GM18502 (cell line): Measurements from ENCODE around the gene LPIN1.
"Not testable (repeated sequence)": the region's sequence is repeated elsewhere in the genome, so short reads cannot be mapped to it uniquely, and the experiment has no call there.

ENCODE experiments used
- ATAC-seq: cut with Tn5 transposase; IDR thresholded peaks from one replicate; pipeline ENCODE4 v1.9.1; 2021; ENCODE audit warnings: mild to moderate bottlenecking; ENCODE audit not compliant: unreplicated experiment, poor library complexity

The LPIN1 gene

DNA sequence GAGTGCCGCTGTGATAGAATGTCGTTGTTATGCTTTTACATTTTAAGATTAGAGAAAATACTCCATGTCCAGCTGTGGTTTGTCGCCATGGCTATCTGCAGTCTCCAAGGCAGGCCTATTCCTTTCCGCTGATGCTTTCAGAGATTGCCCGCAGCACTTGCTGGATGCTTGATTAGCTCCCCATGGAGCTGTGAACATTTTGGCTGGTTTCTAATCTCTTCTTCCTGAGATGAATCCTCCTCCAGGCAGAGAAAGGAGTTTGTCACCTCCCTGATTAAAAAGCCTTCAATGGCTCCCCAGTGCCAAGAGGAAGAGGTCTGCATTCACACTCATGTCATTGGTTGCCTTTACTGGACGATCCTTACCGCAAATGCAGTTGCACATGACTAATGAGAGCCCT lies 32.6 kb upstream of the LPIN1 start:
- ATAC-seq = no peak

DNA sequence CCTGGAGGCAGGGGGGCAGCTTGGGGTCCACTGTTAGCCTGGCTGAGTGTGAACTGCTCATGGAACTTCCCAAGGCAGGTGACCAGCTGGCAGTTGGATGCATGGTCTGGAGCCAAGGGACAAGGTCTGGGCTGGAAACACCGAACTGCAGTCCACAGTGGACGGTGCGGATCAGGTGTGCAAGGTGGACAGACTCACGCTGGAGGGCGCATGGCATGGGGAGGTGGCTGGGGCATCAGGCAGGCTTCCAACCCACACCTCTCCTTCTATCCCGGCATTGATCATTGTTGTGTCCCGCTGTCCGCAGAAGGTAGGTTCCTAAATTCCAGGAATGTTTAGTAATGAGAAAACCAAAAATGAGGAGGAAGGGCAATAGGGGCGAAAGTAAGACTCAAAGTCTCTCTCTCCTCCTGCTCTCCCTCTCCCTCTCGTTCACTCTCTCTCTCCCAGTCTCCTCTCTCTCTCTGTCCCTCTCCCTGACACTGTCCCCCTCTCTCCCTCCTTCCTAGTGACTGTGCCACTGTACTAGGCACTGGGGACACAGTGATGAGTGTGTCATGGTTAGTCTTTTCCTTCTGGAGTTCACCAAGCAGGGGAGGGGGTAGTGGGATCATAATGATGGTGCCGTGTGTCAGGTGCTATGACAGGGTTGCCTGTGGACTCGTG lies 30.3 kb upstream of the LPIN1 start:
- no peak for ATAC-seq

DNA sequence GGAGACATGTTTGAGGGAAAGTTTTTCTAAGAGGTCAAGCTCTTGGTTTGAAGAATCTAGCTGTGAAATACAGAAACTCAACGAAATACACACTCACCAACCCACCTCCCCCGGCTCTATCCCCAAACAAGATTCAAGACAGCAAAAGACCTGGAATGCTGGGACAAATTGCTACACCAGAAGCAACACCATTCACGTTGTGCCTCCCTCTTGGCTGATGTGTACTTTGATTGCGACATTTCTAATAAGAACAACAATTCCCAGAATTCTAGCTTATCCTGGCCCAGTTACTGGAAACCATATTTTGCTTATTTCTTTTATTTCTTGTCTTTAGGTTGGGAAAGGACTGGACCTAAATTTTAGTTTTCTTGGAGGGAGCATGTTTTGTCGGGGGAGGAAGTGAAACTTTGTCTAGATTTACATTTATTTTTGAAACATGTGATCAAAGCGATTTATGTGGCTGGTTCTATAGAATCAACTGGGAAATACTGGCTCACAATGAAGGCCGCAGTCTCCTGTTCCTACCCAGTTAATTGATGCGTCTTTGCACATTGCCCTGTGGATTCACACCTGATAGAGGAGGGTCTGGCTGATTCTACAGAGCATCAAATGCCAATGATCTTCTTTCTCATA lies 29.6 kb upstream of the LPIN1 start:
- no peak for ATAC-seq

DNA sequence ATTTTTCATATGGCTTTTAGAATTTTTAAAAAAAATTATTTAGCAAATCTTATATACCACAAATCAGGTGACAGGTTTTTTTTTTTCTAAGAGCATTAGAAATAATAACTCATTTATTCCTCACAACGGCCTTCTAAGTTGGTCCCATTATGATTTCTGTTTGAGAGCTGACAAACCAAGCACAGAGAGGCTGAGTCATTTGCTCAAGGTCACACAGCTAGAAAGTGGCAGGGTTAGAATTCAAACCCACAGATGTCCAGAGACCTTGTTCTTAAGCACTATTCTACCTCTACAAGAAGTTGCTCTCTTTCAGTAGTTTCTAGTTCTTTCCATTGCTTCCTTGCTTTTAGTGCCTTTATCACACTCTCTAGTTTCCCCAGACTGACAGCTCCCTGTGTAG lies 28.8 kb upstream of the LPIN1 start:
- no peak for ATAC-seq

DNA sequence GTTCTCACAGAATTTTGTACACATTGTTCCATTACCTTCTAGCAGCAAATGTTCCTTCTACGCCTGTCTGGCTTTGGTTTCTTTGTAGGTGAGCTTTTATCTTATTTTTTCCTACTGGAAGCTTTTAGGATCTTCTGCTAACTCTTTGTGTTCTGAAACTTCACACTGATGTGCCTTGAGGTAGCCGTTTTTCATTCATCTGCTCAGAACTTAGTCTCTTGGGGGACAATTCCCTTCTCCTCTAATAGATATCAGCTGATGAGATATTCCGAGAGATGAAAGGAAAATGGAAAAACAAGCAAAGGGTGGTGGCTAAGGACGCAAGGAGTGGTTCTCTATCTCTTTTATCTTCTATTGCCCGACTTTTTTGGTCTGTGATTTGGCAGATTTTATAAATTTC lies 27.8 kb upstream of the LPIN1 start:
- ATAC-seq = no peak

DNA sequence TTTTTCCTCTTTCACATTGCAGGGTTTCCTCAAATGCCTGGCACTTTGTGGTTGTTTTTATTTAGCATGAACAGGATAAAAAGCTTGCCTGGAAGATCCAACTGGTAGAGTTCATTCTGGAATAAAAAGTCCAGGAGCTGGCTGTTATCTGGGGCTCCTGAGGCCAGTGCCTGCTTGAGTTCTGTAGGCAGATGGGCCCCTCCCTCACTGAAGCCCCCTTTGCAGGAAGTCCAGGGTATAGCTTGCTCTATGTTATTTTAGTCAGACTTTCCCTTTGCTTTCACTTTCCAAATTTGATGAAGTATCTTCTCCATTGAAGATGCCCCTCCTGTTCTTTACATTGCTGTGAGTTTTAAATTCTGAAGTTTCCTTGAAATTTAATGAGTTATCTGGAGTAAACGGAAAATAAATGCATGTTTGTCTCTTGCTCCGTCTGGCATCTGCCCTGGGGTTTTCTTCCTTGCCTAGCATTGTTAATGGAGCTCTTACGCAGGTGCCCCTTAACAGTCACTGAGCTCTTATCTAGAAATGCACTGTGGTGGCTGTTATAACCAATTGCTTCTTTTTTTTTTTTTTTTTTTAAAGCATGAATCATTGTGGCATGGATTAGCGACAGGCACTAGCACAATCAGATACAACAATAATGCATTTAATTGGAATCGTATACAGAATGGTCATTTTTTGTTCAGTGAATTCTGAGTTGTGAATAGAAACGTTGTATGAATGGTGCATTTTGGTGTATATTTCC lies 27.0 kb upstream of the LPIN1 start:
- no peak for ATAC-seq

DNA sequence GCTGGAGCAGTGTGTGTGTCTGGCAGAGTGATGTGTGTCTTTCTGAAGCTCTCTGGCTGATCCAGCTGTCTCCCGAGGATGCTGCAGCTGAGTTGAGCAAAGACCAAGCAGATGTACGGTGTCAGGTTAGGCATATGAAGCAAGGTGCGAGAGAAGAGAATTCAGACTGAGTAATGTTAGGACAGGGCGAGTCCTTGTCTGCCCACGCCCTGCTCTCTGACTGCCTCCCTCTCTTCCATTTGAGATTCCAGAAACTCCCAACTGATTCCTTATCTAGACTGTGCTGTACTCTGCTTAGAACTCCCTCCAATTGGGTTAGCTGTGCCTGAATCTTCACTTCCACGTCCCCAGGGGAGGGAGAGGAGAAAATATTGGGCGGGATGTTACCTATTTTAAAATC lies 25.7 kb upstream of the LPIN1 start:
- no peak for ATAC-seq

DNA sequence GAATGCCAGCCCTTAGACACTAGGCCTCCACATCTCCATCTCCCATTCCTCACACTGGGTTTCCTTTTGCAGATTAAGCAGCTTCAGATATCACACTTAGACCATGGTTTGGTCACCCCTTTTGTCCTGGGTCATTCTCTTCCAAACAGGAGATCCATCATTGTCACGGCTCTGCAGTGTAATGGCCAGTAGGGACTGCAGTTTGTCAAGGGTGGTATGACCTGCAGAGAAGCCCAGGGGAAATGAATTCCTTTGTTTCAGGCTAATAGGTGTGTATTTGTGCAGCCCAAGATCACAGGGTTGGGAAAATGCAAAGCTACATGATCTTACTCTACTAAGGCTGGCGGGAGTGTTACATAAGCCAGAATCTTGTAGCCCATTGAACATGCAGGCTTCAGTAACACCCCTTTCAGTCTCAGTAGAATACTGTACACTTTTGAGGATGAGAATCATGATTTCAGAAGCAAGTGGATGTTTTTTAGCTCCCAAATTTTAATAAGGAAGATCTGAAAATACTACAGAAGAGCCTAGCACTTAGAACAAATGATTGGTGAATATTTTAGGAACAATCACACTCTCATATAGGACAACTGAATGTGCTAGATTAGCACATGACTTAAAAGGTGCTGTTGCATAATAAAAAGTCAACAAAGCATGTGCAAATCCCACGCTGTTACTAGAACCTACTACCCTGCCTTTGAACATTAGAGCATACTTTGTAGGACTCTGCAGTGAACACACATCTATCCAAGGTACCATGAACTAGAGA lies 24.0 kb upstream of the LPIN1 start:
- ATAC-seq = no peak

DNA sequence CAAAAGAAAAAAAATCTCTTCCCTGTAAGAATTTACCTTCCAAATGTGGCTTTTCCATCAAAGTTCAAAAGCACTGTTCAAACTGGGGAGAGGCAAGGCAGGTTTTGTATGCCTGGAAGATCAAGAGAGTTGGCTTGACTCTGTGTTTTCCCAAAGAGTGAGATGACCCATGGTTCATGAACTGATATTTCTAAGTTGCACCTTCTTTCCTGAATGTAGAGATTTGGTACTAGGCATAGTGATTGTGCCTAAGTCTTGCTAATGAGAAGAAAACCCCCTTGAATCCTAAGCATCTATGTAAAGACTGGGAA lies 23.4 kb upstream of the LPIN1 start:
- no peak for ATAC-seq

DNA sequence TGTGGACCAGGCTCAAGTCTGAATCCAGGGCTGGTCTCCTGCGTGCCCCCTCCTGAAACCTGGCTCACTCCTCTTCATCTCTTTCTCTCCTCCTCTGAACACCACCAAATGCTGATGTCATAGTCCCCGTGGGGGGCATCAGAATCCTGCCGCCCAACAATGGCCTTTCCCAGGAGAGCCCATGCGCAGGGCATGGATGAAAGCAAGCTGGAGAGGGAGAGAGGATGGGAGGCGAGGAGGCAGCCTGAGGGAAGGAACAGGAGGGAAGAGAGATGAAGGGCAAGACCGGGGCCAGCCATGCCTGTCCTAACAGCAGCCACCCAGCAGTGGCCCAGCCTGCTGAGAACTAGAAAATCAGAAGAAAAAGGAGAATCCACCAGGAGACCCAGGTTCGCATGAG lies 22.3 kb upstream of the LPIN1 start:
- ATAC-seq = no peak

DNA sequence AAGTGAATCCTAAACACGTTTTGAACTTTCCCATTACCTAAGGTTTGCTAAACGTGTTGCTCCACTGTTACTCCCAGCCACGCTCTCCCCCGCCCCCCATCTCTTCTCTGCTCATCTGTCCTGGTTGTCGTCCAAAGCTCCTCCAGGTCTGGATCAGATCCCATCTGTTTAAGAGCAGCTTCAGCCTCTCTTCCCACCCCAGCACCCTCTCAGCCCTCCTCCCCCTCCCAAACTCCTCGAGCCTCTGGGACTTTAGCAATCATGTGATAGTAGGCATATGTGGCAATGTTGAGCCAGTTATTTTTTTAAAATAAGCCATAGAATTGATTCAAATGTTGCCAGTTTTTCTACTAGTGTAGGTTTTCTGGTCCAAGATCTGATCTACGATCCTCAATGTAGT lies 20.0 kb upstream of the LPIN1 start:
- ATAC-seq = no peak

DNA sequence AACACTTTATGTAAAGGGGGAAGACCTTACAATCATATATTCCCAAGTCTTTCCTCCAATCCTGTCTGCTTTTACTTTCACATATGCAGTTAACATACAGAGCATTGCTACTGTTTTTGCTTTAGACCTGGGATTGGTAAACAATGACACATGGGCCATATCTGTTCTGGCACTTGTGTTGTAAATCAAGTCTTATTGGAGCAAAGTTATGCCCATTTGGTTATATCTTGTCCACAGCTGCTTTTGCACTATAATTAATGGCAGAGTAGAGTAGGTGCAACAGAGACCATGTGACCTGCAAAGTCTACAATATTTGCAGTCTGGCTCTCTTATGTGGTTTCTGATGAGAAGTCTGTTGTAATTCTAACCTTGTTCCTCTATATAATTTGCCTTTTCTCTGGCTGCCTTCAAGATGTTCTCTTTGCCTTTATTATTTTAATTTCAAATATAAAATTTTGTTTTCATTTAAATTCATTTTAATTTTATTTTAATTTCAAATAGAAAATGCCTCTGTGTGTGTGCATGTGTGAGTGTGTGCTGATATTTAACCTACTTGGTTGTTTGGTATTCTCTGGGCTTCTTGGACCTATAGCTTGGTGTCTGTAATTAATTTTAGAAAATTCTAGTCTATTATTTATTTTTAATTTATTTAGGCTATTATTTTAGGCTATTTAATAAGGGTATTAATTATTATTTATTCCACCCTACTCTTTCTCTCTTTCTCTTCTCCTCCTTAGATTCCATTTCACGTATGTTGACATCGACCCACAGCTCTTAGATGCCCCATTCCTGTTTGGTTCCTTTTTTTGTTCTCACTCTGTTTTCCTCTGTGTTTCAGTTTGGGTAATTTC lies 16.8 kb upstream of the LPIN1 start:
- ATAC-seq = no peak

DNA sequence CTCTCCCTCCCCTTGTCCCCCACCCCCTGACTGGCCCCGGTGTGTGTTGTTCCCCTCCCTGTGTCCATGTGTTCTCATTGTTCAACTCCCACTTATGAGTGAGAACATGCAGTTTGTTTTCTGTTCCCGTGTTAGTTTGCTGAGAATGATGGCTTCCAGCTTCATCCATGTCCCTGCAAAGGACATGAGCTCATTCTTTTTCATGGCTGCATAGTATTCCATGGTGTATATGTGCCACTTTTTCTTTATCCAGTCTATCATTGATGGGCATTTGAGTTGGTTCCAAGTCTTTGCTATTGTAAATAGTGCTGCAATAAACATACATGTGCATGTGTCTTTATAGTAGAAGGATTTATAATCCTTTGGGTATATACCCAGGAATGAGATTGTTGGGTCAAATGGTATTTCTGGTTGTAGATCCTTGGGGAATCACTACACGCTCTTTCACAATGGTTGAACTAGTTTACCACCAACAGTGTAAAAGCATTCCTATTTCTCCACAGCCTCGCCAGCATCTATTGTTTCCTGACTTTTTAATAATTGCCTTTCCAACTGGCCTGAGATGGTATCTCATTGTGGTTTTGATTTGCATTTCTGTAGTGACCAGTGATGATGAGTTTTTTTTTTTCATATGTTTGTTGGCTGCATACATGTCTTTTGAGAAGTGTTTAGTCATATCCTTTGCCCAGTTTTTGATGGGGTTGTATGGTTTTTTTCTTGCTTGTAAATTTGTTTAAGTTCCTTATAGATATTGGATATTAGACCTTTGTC lies 15.0 kb upstream of the LPIN1 start:
- ATAC-seq = not testable (repeated sequence)

DNA sequence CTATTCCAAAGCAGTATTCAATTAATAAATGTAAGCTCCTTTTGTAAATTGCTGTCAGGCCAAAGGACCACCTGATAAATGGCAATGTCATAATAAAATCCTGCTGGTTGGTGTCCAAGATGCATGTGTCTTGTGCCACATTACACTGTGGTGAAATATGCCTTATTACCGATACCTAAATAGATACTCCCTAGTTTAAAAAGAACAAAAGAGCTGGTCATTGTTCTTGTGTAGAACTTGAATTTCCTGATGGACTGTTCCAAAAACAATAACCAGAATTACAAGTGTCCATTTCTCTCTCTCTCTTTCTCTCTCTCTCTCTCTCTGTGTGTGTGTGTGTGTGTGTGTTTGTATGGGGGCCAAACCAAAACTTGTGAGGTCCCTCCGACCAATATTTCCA lies 13.8 kb upstream of the LPIN1 start:
- no peak for ATAC-seq

DNA sequence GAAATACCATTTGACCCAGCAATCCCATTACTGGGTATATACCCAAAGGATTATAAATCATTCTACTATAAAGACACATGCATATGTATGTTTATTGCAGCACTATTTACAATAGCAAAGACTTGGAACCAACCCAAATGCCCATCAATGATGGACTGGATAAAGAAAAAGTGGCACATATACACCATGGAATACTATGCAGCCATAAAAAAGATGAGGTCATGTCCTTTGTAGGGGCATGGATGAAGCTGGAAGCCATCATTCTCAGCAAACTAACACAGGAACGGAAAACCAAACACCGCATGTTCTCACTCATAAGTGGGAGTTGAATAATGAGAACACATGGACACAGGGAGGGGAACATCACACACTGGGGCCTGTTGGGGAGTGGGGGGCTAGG lies 8.6 kb upstream of the LPIN1 start:
- ATAC-seq = not testable (repeated sequence)

DNA sequence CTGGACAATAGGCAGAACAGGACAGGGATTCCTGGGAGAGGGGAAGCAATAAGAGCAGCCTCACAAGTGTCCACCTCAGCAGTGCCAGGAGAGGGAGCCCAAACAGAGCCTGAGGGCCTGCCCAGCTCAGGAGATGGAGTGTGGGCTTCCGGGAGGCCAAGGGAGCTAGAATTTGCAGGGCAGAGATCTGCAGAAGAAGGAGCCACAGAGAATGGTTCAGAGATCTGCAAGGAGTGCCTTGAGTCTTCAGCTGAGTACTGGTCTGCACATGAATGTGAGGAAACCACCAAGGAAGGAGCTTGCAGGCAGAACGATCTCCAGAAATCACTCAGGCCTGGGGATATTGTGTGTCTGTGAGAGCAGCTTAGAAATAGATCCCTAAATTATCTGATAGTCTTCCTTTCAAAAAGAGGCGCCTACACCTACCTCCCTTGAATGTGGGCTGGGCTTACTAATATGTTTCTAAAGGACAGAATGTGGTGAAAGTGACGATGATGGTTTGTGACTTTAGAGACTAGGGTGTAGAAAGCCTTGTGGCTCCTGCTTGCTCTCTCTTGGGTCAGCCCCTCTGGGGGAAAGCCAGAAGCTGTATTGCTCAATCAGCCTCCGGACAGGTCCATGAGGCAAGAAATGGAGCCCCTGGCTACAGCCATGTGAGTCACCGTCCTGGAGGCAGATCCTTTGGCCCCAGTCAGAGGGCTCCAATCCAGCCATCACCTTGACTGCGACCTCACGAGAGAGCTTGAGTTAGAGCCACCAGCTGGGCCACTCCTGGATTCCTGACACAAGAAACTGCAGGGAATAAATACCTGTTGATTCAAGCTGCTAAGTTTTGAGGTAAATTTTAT lies 7.6 kb upstream of the LPIN1 start:
- peak; percentile 68 for ATAC-seq

DNA sequence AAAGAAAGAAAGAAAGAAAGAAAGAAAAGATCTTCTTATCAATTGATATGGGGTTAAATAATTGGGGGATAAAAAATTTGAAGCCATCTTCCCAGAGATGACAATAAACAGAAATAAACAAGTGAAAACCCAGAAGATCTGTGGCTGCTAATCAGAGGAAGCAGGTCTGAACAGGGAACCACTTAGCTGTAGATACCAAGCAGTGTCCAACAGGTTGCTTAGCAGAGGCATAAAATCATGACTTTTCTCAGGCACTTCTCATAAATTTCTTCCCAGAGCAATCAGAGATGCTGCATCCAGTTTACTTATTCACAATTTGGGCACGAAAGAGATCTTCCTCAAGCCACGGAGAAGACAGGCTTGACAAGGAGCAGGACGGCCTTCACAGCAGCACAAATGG lies 5.7 kb upstream of the LPIN1 start:
- ATAC-seq = no peak

DNA sequence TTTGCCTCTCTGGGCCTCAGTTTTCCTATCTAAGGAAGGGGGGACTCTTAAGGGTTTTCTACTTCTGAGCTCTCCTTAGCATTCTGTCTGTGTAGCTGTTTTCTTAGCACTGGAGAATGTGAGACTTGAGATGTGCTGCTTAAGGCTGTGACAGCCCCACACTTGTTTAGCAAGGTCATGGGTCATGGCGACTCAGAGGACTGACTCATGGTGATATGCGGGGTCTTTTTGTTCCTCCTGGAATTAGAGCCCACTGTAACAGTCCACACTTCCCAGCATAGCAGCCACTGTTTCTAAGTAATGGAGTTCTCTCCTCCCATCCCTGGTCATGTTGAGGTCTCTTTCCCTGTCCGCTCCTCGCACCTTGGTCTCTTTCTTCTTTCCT lies 4.1 kb upstream of the LPIN1 start:
- ATAC-seq = no peak
